Frontal cortex (tissue), 1 donor: ENCODE results near the gene PLEKHO1. TPM values are rescaled to one million over a fixed set of nuclear protein-coding genes. Genes with fewer than 3 reads are reported as not detected.

Experiments used
- total RNA-seq: library from RNA; depleted of rRNA; stranded (reverse); fragments of >200 nt; gene quantifications from one replicate; pipeline ENCODE4 v1.2.3, GENCODE V29; 2014

The PLEKHO1 gene
- total RNA-seq, 1 donor from 2014 or later = 76.6 TPM

Other genes with a start within 250 kb of the PLEKHO1 start
- 73.0 TPM for gene SV2A, start 232.1 kb upstream of the PLEKHO1 start, total RNA-seq
- 7.3 TPM for gene SF3B4, start 222.1 kb upstream of the PLEKHO1 start, total RNA-seq
- gene MTMR11, start 213.0 kb upstream of the PLEKHO1 start, total RNA-seq = 2.0 TPM
- 4.9 TPM for gene OTUD7B, start 139.2 kb upstream of the PLEKHO1 start, total RNA-seq
- 70.1 TPM for gene VPS45, start 82.1 kb upstream of the PLEKHO1 start, total RNA-seq
- gene ANP32E, start 86.2 kb downstream of the PLEKHO1 start, total RNA-seq = 18.8 TPM
- gene CA14, start 107.9 kb downstream of the PLEKHO1 start, total RNA-seq = 0.41 TPM
- gene APH1A, start 119.1 kb downstream of the PLEKHO1 start, total RNA-seq = 83.2 TPM
- gene C1orf54, start 122.9 kb downstream of the PLEKHO1 start, total RNA-seq = 9.4 TPM
- 2.0 TPM for gene CIART, start 132.6 kb downstream of the PLEKHO1 start, total RNA-seq
- 84.0 TPM for gene MRPS21, start 143.9 kb downstream of the PLEKHO1 start, total RNA-seq
- gene PRPF3, start 171.6 kb downstream of the PLEKHO1 start, total RNA-seq = 37.9 TPM
- 15.5 TPM for gene RPRD2, start 214.2 kb downstream of the PLEKHO1 start, total RNA-seq